Fibroblast of lung (primary cell): ENCODE measurements around the gene NPM1. TPM values are rescaled to one million over a fixed set of nuclear protein-coding genes. Genes with fewer than 3 reads are reported as not detected.
"Not testable (repeated sequence)": the region's sequence is repeated elsewhere in the genome, so short reads cannot be mapped to it uniquely, and the experiment has no call there.

Source experiments
- DNase-seq, 2 donors: peaks; one replicate each; pipeline versions ENCODE4 v3.0.0 to v3.0.0-alpha.2; 2010; ENCODE audit warnings: low read depth in 2 of 2
- H2AFZ ChIP-seq: 2 replicates; pipeline ENCODE4 v1.5.1; 2012; ENCODE audit warnings: low read length, control low read depth, inconsistent platforms
- H3K27ac ChIP-seq: 2 replicates; pipeline ENCODE4 v1.5.1; 2011; ENCODE audit warnings: low read length, control low read depth; ENCODE audit not compliant: insufficient read depth
- H3K27me3 ChIP-seq: 2 replicates; pipeline ENCODE4 v1.5.1; 2011; ENCODE audit warnings: mild to moderate bottlenecking, low read length; ENCODE audit not compliant: control insufficient read depth, insufficient read depth
- H3K36me3 ChIP-seq: 2 replicates; pipeline ENCODE4 v1.5.1; 2011; ENCODE audit warnings: low read length; ENCODE audit not compliant: control insufficient read depth, insufficient read depth
- H3K4me1 ChIP-seq: 2 replicates; pipeline ENCODE4 v1.5.1; 2011; ENCODE audit warnings: low read length; ENCODE audit not compliant: control insufficient read depth, insufficient read depth; ENCODE audit errors: extremely low read depth
- H3K4me2 ChIP-seq: 2 replicates; pipeline ENCODE4 v1.5.1; 2011; ENCODE audit warnings: low read length, control low read depth; ENCODE audit not compliant: insufficient read depth; ENCODE audit errors: extremely low read depth
- H3K4me3 ChIP-seq, 4 experiments: fragments of 200-600 bp in 1 of 4; sonication (generic) in 1 of 4; replicated peaks in 1 of 4; 2 replicates each; pipeline ENCODE4 v1.5.1; 2011 to 2016; ENCODE audit warnings: low read length in 4 of 4, low read depth in 3 of 4, mild to moderate bottlenecking in 3 of 4, control low read depth in 2 of 4, inconsistent platforms in 1 of 4, mixed read lengths in 1 of 4; ENCODE audit not compliant: insufficient read depth in 1 of 4; ENCODE audit errors: control extremely low read depth in 1 of 4
- H3K79me2 ChIP-seq: 2 replicates; pipeline ENCODE4 v1.5.1; 2012; ENCODE audit warnings: mild to moderate bottlenecking, low read length, inconsistent platforms; ENCODE audit not compliant: control insufficient read depth, insufficient read depth
- H3K9ac ChIP-seq: 2 replicates; pipeline ENCODE4 v1.5.1; 2011; ENCODE audit warnings: mild to moderate bottlenecking, low read length, control low read depth; ENCODE audit not compliant: insufficient read depth
- H3K9me3 ChIP-seq: 2 replicates; pipeline ENCODE4 v1.5.1; 2012; ENCODE audit warnings: low read depth, low read length; ENCODE audit not compliant: control insufficient read depth, insufficient read depth
- H4K20me1 ChIP-seq: 2 replicates; pipeline ENCODE4 v1.5.1; 2011; ENCODE audit warnings: low read length; ENCODE audit not compliant: control insufficient read depth, insufficient read depth; ENCODE audit errors: extremely low read depth
- EZH2 ChIP-seq: IDR thresholded peaks from 2 replicates; pipeline ENCODE4 v1.5.1; 2012; ENCODE audit warnings: low read length, control low read depth, mild to moderate bottlenecking; ENCODE audit errors: missing control alignments
- polyA plus RNA-seq, 2 donors: library from polyadenylated mRNA; depleted of rRNA in 1 of 2; stranded (reverse) in 1 of 2; unstranded in 1 of 2; fragments of >200 nt; gene quantifications; 2 replicates each; pipeline ENCODE4 v1.2.1, GENCODE V29; 2011 to 2012; ENCODE audit warnings: missing spikeins in 1 of 2
- total RNA-seq: library from RNA; depleted of rRNA; stranded (reverse); fragments of >200 nt; gene quantifications from 2 replicates; pipeline ENCODE4 v1.2.1, GENCODE V29; 2014
- TF ChIP-seq, protein P1 (sequence below), 2 donors: IDR thresholded peaks in 1 of 2; conservative IDR thresholded peaks in 1 of 2; 1 replicate in 1 of 2; 2 replicates in 1 of 2; pipeline ENCODE4 v1.5.1; 2011 to 2012; ENCODE audit warnings: low read length in 2 of 2, control low read depth in 1 of 2, inconsistent platforms in 1 of 2, low read depth in 1 of 2, mild to moderate bottlenecking in 1 of 2

The NPM1 gene
- total and polyA plus RNA-seq, 2 donors (not counting 1 experiment from before 2014, with no cell fraction given) = 1,067 to 4,158 TPM

DNA sequence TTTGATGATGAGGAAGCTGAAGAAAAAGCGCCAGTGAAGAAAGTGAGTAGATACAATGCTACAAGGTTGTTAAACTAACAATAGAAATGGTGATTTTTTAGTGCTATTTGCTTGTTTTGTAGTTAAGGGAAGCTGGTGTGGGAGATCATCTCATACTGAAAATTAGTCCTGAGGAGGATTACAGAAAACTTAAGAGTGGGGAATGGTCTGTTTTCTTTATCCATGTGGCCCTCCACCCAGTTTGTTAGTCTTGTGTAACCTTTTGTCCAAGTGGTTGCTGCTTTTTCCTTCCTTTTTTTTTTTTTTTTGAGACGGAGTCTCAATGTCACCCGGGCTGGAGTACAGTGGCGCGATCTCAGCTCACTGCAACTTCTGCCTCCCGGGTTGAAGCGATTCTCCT is 12.5 kb downstream of the NPM1 start:
- no peak overlapping the region for H3K9ac ChIP-seq
- H3K36me3 ChIP-seq = peaks cover 25% of the 10 kb centered on the region
- no peaks in the 10 kb centered on the region for H3K27me3 ChIP-seq
- peaks cover 7% of the 10 kb centered on the region for H4K20me1 ChIP-seq
- H3K9me3 ChIP-seq = no peaks in the 10 kb centered on the region
- DNase-seq = no peak
- no peak overlapping the region for H3K4me3 ChIP-seq
- H3K4me1 ChIP-seq = no peaks in the 10 kb centered on the region
- H3K79me2 ChIP-seq = peaks cover 67% of the 10 kb centered on the region
- no peak overlapping the region for H3K27ac ChIP-seq
- H3K4me2 ChIP-seq = no peak overlapping the region
- H2AFZ ChIP-seq = no peak overlapping the region
- TF ChIP-seq, protein P1, sequence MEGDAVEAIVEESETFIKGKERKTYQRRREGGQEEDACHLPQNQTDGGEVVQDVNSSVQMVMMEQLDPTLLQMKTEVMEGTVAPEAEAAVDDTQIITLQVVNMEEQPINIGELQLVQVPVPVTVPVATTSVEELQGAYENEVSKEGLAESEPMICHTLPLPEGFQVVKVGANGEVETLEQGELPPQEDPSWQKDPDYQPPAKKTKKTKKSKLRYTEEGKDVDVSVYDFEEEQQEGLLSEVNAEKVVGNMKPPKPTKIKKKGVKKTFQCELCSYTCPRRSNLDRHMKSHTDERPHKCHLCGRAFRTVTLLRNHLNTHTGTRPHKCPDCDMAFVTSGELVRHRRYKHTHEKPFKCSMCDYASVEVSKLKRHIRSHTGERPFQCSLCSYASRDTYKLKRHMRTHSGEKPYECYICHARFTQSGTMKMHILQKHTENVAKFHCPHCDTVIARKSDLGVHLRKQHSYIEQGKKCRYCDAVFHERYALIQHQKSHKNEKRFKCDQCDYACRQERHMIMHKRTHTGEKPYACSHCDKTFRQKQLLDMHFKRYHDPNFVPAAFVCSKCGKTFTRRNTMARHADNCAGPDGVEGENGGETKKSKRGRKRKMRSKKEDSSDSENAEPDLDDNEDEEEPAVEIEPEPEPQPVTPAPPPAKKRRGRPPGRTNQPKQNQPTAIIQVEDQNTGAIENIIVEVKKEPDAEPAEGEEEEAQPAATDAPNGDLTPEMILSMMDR (conservative IDR thresholded peaks at IDR 0.05 in 1 of 2, IDR thresholded peaks at IDR 0.05 in 1 of 2; ENCODE audit: low read depth in 1 of 2, low read length in 2 of 2) = no peak
- TF ChIP-seq EZH2 = no peak

GRCh38 chr5:171401167-171401947 is 13.7 kb downstream of the NPM1 start:
- H3K27ac ChIP-seq = no peak overlapping the region
- TF ChIP-seq, protein P1 (conservative IDR thresholded peaks at IDR 0.05 in 1 of 2, IDR thresholded peaks at IDR 0.05 in 1 of 2; ENCODE audit: low read depth in 1 of 2, low read length in 2 of 2) = no peak
- TF ChIP-seq EZH2 = no peak
- H3K4me2 ChIP-seq = no peak overlapping the region
- H4K20me1 ChIP-seq = peaks cover 5% of the 10 kb centered on the region
- H3K36me3 ChIP-seq = peaks cover 21% of the 10 kb centered on the region
- no peaks in the 10 kb centered on the region for H3K27me3 ChIP-seq
- no peak overlapping the region for H2AFZ ChIP-seq
- no peaks in the 10 kb centered on the region for H3K4me1 ChIP-seq
- H3K9me3 ChIP-seq = no peaks in the 10 kb centered on the region
- H3K9ac ChIP-seq = no peak overlapping the region
- H3K79me2 ChIP-seq = peaks cover 65% of the 10 kb centered on the region
- DNase-seq = no peak
- H3K4me3 ChIP-seq = no peak overlapping the region

GRCh38 chr5:171402751-171403150 is 15.1 kb downstream of the NPM1 start:
- not testable (repeated sequence) for H3K4me1 ChIP-seq, H3K27me3 ChIP-seq, H3K27ac ChIP-seq, H4K20me1 ChIP-seq, H3K9me3 ChIP-seq, DNase-seq, H3K4me3 ChIP-seq, H2AFZ ChIP-seq, H3K4me2 ChIP-seq, H3K9ac ChIP-seq
- Histone ChIP-seq H3K36me3 (peaks cover 18% of the 10 kb centered on the region), H3K79me2 (peaks cover 64% of the 10 kb centered on the region)
